Astrocyte (in vitro differentiated cells and primary cell): ENCODE data around the gene MCF2L.

Source experiments
- EZH2 ChIP-seq: IDR thresholded peaks from 2 replicates; pipeline ENCODE4 v1.6.1; 2012; ENCODE audit warnings: mild to moderate bottlenecking, low read length, inconsistent platforms; ENCODE audit not compliant: insufficient read depth
- TF ChIP-seq, protein P1 (sequence below): IDR thresholded peaks from 2 replicates; pipeline ENCODE4 v1.5.1; 2011; ENCODE audit warnings: low read depth, mild to moderate bottlenecking, inconsistent platforms, low read length, moderate library complexity; ENCODE audit not compliant: insufficient read depth

GRCh38 chr13:113126265-113127150 lies 157.5 kb downstream of the MCF2L start:
- TF ChIP-seq, protein P1, sequence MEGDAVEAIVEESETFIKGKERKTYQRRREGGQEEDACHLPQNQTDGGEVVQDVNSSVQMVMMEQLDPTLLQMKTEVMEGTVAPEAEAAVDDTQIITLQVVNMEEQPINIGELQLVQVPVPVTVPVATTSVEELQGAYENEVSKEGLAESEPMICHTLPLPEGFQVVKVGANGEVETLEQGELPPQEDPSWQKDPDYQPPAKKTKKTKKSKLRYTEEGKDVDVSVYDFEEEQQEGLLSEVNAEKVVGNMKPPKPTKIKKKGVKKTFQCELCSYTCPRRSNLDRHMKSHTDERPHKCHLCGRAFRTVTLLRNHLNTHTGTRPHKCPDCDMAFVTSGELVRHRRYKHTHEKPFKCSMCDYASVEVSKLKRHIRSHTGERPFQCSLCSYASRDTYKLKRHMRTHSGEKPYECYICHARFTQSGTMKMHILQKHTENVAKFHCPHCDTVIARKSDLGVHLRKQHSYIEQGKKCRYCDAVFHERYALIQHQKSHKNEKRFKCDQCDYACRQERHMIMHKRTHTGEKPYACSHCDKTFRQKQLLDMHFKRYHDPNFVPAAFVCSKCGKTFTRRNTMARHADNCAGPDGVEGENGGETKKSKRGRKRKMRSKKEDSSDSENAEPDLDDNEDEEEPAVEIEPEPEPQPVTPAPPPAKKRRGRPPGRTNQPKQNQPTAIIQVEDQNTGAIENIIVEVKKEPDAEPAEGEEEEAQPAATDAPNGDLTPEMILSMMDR: no peak
- TF ChIP-seq EZH2: no peak
